Measurements from ENCODE around the gene ATG4C.
"Not testable (repeated sequence)": the region's sequence is repeated elsewhere in the genome, so short reads cannot be mapped to it uniquely, and the experiment has no call there.

ATG4C gene

GRCh38 chr1:62783736-62784508, at the start of gene ATG4C:
TSS of gene ATG4C (plus strand) at chr1:62784132. CDS start at chr1:62803787, 19,655 bp downstream.
- DNase-seq (ENCODE audit: low read depth), result peak; percentile 86

- DNase-seq (ENCODE audit: low read depth), result no peak
Observed at GRCh38 chr1:62735491-62736171, 48.3 kb upstream of the ATG4C start.

- DNase-seq (ENCODE audit: low read depth), result not testable (repeated sequence)
Observed at GRCh38 chr1:62740701-62741100, 43.2 kb upstream of the ATG4C start.

DNA sequence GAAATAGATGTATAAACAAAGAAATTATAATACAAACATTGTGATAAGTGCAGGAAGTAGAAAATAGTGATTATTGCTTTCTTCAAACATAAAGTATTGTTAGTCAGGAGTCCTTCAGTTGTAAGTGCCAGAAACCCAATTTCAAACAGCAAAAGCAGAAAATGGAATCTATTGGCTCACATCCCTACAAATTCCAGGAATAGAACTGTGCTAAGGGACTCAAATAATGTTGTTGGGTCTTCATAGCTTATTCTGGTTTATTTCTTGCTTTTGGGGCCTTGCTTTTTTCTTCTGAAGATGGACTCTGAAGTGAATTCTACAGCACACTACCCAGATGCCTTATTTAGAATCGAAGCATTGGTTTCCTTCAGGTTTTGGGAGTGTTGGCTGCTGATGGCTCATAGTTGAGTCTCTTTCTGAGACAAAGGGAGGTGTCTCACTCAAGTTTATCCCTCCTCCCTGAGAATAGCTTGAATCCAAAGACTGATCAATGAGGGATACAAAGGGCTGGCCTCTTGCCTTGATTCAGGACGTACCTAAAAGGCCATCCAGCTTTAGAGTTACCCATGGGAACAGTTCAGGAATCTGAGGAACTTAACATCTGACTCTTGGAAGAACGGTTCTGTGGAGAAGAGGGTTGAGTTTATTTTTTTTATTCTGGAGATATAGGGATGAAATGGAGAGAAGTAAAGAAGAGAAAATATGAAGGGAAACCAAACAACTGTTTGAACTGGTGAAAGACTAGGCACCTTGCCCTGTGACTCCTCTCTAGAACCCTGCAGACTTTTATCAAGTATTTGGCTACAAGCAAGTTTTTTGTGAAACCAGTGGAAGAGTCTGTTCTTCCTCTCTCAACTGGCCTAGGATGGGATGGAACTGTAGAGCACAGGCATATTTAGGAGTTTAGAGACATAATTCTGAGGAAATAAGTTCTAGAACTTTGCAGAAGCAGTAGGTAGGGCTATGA, 39.0 kb upstream of the ATG4C start:
- DNase-seq (ENCODE audit: low read depth), result no peak

GRCh38 chr1:62746086-62746808, 37.7 kb upstream of the ATG4C start:
- DNase-seq (ENCODE audit: low read depth), result no peak

DNA sequence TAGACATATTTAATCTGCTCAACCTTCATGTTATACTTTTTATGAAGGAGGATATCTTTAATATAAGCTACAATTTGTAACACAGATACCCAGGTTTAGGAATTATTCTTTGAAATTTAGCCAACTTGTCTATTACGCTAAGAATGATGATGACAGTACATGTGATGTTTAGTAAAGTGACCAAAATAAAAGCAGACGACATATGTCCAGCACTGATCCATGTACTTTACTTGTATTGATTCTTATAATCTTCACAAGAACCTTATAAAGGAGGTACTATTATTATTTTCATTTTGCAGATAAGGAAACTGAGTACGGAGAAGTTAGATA, 37.2 kb upstream of the ATG4C start:
- DNase-seq (ENCODE audit: low read depth), result no peak

GRCh38 chr1:62753031-62753965, 30.6 kb upstream of the ATG4C start:
- DNase-seq (ENCODE audit: low read depth), result no peak

DNA sequence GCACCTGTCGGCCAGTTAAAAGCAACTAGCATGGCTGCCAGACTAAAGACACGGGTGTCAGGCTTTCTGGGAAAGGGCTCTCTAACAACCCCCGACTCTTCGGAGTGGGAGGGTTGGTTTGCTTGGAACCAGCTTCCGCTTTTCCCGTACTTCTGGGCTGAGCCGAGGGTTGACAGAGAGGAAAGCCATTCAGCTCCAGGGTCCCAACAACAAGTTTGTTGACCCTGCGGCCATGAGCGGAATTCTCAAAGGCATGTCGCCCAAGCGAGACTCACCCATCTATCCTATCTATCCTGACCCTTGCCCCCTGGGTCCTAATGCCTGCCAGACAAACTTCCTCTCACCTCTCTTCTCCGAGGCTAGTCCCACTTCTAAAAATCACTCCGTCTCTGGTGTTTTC, 29.0 kb upstream of the ATG4C start:
- not testable (repeated sequence) for DNase-seq (ENCODE audit: low read depth)

DNA sequence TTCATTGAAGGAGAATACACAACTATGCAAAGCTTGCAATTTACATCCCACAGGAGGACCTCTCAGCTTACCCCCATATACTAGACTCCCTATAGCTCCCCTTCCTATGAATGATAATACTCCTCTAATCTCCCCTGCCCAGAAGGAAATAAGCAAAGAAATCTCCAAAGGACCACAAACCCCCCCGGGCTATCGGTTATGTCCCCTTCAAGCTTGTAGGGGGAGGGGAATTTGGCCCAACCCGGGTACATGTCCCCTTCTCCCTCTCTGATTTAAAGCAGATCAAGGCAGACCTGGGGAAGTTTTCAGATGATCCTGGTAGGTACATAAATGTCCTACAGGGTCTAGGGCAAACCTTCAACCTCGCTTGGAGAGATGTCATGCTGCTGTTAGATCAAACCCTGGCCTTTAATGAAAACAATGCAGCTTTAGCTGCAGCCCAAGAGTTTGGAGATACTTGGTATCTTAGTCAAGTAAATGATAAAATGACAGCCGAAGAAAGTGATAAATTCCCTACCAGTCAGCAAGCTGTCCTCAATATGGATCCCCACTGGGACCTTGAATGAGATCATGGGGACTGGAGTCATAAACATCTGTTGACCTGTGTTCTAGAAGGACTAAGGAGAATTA, 27.6 kb upstream of the ATG4C start:
- DNase-seq (ENCODE audit: low read depth), result not testable (repeated sequence)

GRCh38 chr1:62759232-62759875, 24.6 kb upstream of the ATG4C start:
- DNase-seq (ENCODE audit: low read depth), result not testable (repeated sequence)

GRCh38 chr1:62760021-62760782, 23.7 kb upstream of the ATG4C start:
- DNase-seq (ENCODE audit: low read depth), result not testable (repeated sequence)

DNA sequence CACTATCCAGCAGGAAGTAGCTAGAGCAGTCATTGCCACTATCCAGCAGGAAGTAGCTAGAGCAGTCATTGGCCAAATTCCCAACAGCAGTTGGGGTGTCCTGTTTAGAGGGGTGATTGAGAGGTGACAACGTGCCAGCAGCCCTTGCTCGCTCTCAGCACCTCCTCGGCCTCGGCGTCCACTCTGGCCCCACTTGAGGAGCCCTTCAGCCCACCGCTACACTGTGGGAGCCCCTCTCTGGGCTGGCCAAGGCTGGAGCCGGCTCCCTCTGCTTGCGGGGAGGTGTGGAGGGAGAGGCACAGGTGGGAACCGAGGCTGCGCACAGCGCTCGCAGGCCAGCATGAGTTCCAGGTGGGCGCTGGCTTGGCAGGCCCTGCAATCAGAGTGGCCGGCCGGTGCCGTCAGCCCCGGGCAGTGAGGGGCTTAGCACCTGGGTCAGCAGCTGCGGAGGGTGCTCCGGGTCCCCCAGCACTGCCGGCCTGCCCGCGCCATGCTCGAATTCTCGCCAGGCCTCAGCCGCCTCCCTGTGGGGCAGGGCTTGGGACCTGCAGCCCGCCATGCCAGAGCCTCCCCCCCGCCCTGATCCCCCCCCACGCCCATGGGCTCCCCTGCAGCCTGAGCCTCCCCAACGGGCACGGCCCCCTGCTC, 22.6 kb upstream of the ATG4C start:
- DNase-seq (ENCODE audit: low read depth), result not testable (repeated sequence)

DNA sequence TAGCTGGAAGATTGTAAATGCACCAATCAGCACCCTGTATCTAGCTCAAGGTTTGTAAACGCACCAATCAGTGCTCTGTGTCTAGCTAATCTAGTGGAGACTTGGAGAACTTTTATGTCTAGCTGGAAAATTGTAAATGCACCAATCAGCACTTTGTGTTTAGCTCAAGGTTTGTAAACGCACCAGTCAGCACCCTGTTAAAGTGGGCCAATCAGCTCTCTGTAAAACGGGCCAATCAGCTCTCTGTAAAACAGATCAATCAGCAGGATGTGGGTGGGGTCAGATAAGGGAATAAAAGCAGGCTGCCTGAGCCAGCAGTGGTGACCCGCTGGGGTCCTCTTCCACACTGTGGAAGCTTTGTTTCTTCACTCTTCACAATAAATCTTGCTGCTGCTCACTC, 21.9 kb upstream of the ATG4C start:
- DNase-seq (ENCODE audit: low read depth), result not testable (repeated sequence)

DNA sequence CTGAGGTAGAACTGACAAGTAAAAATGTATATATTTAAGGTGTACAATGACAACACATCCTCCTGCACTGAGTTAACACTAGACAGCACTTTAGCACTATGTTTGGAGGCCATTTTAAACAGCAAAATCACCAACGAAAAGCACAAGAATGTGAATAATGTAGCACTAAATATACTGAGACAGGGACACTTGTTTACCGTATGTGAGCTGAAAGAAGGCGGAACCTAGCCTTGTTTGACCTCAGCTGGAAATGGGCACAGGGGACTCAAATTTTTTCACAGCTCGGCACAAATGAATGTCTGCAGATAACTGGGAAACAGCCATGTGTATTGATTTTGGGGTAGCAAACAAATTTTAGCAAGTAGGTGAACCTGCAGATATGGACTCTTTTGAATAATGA, 18.0 kb upstream of the ATG4C start:
- DNase-seq (ENCODE audit: low read depth), result no peak

- DNase-seq (ENCODE audit: low read depth), result not testable (repeated sequence)
Observed at GRCh38 chr1:62768551-62768950, 15.4 kb upstream of the ATG4C start.

GRCh38 chr1:62772607-62773295, 11.2 kb upstream of the ATG4C start:
- DNase-seq (ENCODE audit: low read depth), result no peak

GRCh38 chr1:62774006-62774405, 9.9 kb upstream of the ATG4C start:
- no peak for DNase-seq (ENCODE audit: low read depth)

All from activated T-cell treated with anti-CD3 and anti-CD28 coated beads for 1 hour (primary cell).